Stimulated activated CD4-positive, alpha-beta T cell treated with anti-CD3 and anti-CD28 coated beads, Interleukin-4, amount 100 ng/mL, for 4 hours (primary cell): ENCODE measurements around the gene SMOC2.

Experiments
- DNase-seq, 2 experiments: peaks; one replicate each; pipeline ENCODE4 v3.0.0-alpha.2; 2020

The SMOC2 gene

GRCh38 chr6:168634541-168635328 lies 193.8 kb downstream of the SMOC2 start:
- DNase-seq, result no peak

GRCh38 chr6:168636147-168637004 lies 195.4 kb downstream of the SMOC2 start:
- no peak for DNase-seq

DNA sequence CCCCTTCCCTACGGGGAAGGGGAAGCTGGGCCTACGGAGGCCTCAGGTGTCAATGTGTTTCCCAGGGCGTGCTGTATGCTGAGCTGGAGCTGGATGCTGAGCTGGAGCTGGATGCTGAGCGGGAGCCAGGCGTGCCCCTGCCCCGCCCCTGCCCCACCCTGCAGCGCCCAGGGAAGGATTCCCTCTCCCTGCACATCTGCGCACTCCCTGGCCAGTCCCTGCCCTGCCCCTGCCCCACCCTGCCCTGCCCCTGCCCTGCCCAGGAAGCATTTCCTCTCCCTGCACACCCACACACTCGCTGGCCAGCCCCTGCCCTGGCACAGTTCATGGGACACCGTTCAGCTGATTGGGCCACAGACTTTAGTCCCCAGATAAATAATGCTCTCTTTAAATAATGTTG lies 196.8 kb downstream of the SMOC2 start:
- no peak for DNase-seq

GRCh38 chr6:168638468-168639271 lies 197.7 kb downstream of the SMOC2 start:
- DNase-seq, result no peak

DNA sequence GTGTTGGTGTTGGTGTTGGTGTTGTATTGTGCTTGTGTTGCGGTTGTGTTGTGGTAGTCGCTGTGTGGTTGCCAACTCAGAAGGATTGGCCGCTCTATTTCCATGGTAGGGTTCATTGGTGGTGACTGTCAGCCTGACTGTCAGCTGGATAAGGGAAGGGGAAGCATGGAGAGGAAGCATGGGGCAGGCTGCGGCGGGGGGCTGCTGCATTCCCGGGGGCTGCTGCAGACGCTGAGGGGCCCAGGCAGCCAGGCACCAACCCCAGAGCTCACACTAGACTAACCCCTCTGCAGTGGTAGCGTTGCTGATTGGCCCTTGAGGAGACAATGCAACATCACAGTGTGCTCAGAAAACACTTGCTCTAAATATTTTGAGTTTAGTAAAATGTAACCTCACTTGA lies 199.2 kb downstream of the SMOC2 start:
- DNase-seq, result no peak

DNA sequence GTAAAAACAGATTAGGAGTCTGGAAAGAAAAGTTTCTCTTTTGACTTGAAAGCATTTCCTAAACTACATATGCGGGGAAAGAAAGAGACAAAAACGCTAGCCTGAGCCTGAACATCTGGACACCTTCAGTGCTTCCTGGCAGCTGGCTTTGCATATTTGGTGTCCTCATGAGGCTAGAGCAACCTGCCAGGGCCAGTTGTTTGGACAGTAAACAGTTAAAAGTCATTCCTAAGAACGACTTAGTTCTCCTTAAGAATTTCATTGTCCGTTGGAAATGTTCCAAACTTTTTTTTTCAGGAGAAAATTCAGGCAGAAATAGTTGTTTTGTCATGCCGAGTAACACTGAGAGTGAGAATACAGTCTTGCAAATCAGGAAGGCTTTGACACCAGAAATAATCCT lies 199.8 kb downstream of the SMOC2 start:
- DNase-seq, result no peak

- DNase-seq, result no peak
Observed at GRCh38 chr6:168641446-168641845, 200.5 kb downstream of the SMOC2 start.

DNA sequence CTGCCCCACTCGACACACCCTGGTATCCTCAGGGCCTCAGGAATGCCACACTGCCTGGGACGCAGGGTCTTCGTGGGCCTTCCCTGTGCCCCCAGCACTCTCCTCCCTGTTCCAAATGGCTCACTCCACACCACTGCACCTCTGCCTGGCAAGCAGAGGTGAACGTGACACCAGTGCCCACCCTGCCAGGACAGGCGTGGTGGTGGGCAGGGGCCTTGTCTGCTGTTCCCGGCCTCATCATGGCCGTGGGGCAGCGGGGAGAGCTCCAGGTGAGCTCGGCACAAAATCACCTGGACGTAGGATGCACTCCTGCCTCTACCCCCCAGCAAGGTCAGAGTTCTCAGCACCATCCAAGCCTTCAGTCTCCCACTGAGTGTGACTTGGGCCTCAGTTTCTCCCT lies 202.4 kb downstream of the SMOC2 start:
- DNase-seq, result no peak

DNA sequence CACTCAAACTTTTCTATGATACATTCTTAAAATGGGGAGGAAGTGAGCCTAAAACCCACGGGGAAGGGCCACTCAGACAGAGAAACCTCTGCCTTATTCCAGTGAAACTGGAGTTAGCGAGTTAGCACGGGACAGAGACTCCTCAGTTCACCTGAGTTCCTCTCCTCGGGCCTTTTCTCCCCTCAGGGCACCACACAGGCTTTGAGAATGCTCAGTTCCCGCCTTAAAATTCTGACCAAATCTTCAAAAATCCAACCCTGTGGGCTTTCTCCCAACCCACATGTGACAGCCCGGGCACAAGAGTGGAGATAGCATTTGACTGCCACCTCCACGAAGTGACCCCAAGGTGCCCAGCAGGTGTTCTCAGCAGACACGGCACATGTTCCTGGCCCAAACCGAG lies 204.3 kb downstream of the SMOC2 start:
- no peak for DNase-seq

- no peak for DNase-seq
Observed at GRCh38 chr6:168647271-168647670, 206.3 kb downstream of the SMOC2 start.

GRCh38 chr6:168648240-168649125 lies 207.5 kb downstream of the SMOC2 start:
- no peak for DNase-seq

DNA sequence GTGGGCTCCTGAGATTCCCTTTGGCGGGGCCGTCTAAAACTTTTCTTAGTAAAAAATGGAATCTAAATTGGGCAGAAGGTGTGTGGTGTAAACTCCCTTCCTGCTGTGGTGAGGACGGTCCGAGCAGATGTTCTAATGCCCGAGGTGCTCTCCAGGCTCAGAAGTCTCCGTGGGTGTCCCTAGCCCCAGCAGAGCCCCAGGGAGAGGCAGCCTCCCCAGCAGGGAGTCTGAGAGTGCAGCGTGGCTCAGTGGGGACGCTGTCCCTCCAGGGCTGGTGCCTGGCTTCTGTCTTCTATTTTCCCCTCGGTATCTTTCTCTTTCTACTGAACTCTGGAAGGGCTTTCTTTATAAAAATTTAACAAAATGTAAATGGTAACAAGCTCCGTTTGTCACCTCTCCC lies 208.2 kb downstream of the SMOC2 start:
- DNase-seq, result no peak

DNA sequence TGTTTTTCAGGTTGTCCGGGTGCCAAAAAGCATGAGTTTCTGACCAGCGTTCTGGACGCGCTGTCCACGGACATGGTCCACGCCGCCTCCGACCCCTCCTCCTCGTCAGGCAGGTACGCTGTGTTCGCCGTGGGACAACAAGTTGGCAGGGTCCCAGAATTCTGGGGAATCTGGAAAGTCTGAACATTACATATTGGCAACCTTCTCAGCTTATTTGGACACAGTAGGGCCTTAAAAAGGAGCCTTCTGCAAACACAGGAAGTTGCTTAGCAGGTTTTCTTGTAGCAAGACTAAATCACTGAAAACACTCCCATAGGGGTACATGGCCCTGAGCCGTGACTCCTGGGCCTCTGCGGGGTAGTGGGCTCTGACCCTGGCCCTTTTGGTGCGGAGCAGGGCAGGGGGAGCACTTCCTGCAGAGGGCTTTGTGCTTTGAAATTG lies 209.7 kb downstream of the SMOC2 start:
- DNase-seq, result no peak

DNA sequence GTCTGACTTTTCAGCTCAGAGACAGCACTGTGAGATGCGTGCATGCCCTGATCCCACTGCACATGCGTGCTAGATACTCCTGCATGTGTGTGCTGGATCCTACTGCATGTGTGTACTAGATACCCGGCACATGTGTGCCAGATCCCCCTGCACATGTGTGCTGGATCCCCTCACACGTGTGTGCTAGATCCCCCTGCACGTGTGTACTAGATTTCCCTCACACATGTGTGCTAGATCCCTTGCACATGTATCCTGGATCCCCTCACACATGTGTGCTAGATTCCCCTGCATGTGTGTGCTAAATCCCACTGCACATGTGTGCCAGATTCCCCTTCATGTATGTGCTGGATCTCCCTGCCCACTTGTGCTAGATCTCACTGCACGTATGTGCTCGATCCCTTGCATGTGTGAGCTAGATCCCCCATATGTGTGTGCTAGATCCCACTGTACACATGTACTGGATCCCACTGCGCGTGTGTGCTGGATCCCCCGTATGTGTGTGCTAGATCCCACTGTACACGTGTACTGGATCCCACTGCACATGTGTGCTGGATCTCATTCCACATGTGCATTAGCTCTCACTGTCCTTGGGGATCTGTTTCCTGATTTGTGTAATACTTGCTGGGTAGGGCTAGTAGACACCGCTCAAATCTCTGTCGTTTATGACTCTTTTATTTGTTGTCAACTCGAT lies 214.6 kb downstream of the SMOC2 start:
- no peak for DNase-seq

DNA sequence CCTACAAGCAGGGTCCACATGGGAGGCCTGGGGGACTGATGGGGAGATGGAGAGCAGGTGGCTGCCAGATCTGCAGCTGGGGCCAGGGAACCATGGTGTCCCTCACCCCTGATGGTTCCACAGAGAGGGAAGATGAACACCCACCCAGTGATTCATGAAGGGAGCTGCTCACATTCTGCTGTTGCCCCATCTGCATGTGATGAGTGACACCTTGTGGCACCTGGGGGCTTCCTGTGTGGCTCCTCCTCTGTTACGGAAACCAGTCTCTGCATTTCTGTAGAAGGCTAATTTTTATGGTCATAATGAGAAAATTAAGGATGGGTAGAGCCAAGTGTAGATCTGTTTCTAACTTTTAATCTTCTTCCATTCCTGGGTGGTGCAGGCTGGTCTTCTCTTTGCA lies 217.1 kb downstream of the SMOC2 start:
- DNase-seq, result no peak

DNA sequence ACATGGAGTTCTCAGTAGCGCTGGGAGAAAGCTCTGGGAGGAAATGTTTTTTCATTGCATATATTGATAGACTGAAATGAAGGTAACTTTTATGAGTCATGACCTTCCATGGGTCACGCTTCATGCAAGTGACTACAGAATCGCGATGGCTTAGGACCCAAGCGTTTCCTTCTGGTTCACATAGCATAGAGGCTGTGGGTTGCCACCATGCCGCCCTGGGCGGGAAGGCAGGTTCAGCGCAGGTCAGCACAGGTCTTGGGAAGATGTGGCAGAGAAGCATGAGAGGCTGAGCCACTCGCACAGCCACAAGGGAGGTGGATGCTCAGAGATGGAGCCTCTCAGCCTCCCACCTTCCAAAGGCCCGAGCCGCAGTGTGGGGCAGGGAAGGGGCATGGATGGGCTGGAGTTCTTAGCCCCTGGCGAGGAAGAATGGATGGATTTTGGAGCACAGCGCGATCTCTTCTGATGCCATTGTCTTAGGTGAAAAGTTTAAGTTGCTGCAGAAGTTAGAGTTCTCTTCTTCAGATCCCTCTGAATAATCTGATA lies 219.5 kb downstream of the SMOC2 start:
- no peak for DNase-seq

- no peak for DNase-seq
Observed at GRCh38 chr6:168662301-168662936, 221.4 kb downstream of the SMOC2 start.

DNA sequence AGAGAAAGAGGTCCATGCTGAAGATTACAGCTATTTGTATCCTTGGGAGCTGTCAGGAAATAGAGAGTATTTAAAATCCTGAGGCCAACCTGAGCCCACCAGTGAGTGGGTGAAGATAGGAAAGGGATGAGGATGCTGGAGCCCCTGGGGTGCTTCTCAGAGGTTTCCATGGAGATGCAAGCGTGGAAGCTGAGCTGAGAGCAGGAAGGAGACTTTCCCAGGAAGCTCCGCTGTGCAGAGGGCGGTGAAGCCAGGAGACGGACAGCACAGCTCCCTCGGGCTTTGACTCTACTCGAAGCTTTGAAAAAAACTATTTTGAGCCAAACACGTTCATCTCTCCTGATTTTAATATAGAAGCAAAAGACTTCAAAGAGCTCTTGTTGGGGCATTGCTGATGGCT lies 222.1 kb downstream of the SMOC2 start:
- no peak for DNase-seq

- DNase-seq, result no peak
Observed at GRCh38 chr6:168664956-168665355, 224.0 kb downstream of the SMOC2 start.

DNA sequence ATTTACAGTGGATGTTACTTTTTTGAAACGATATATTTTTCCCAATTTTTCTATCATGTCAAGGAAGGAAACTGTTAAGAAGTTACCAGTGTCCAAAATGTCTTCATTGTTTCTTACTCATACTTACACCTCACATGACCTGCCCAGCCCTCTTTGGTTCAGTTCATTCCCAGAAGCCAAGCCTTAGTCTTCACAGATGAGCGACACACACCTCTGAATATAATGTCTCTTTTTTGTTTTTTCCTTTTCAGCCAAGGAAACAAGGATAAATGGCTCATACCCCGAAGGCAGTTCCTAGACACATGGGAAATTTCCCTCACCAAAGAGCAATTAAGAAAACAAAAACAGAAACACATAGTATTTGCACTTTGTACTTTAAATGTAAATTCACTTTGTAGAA lies 225.2 kb downstream of the SMOC2 start:
- DNase-seq, result no peak
